NB4 (cell line): ENCODE results near the gene PLOD2.

ENCODE experiments used
- DNase-seq: peaks from one replicate; pipeline ENCODE4 v3.0.0; 2010; ENCODE audit warnings: low read depth
- H3K4me3 ChIP-seq: one replicate; pipeline ENCODE4 v1.5.1; 2011; ENCODE audit warnings: mild to moderate bottlenecking, low read depth, low read length, moderate library complexity
- MYC ChIP-seq: IDR thresholded peaks from 2 replicates; pipeline ENCODE4 v1.6.1; 2011; ENCODE audit warnings: low read depth, low read length
- POLR2A ChIP-seq: IDR thresholded peaks from 2 replicates; pipeline ENCODE4 v1.6.1; 2011; ENCODE audit warnings: mild to moderate bottlenecking; ENCODE audit not compliant: insufficient read length; ENCODE audit errors: extremely low read depth
- TF ChIP-seq, protein P1 (sequence below): IDR thresholded peaks from 2 replicates; pipeline ENCODE4 v1.6.1; 2011; ENCODE audit warnings: low read depth, low read length
- TF ChIP-seq, protein P2 (sequence below): IDR thresholded peaks from one replicate; pipeline ENCODE4 v1.5.1; 2012; ENCODE audit warnings: low read depth, low read length

The PLOD2 gene

DNA sequence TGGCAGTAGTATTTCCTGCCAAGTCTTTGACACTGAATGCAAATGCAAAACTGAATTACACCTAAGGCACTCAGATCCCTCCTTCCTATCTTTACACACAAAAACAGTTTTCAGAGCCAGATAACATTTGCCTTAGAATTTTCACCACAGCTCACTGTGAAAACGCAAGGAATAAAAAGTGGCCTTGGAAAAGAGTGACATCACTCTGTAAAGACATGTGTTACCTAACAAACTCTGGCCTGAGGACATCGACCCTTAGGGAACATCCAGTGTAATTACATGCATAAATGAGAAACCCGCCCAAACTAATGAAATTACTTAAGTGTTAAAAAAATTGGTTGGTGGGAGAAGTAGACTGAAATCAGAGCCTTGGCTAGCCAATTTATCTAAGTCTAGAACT lies 88.9 kb downstream of the PLOD2 start:
- H3K4me3 ChIP-seq = no peak overlapping the region
- TF ChIP-seq POLR2A (no peak), MYC (no peak)
- TF ChIP-seq, protein P1, sequence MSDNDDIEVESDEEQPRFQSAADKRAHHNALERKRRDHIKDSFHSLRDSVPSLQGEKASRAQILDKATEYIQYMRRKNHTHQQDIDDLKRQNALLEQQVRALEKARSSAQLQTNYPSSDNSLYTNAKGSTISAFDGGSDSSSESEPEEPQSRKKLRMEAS = no peak
- TF ChIP-seq, protein P2, sequence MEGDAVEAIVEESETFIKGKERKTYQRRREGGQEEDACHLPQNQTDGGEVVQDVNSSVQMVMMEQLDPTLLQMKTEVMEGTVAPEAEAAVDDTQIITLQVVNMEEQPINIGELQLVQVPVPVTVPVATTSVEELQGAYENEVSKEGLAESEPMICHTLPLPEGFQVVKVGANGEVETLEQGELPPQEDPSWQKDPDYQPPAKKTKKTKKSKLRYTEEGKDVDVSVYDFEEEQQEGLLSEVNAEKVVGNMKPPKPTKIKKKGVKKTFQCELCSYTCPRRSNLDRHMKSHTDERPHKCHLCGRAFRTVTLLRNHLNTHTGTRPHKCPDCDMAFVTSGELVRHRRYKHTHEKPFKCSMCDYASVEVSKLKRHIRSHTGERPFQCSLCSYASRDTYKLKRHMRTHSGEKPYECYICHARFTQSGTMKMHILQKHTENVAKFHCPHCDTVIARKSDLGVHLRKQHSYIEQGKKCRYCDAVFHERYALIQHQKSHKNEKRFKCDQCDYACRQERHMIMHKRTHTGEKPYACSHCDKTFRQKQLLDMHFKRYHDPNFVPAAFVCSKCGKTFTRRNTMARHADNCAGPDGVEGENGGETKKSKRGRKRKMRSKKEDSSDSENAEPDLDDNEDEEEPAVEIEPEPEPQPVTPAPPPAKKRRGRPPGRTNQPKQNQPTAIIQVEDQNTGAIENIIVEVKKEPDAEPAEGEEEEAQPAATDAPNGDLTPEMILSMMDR = no peak
- no peak for DNase-seq

DNA sequence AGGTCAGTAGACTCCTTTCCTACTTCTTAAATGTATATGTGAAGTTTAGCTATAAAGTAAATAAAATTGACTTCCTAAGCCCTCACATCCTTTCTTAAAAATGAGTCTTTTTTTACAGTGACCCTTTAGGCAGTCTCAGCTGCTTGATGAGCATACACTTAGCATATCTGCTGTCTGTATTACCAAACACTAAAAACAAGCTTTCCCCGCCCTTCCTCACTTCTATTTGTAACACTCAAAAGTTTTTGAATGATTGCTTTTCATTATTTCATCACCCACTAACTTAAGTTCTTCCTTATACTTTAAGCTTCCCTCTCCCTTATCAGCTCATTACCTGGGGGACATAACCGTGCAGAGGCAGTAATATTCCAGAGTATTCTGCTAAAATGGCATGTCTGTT lies 89.4 kb downstream of the PLOD2 start:
- H3K4me3 ChIP-seq = no peak overlapping the region
- no peak for TF ChIP-seq POLR2A
- no peak for TF ChIP-seq MYC
- TF ChIP-seq, protein P2 = no peak
- TF ChIP-seq, protein P1 = no peak
- DNase-seq = no peak

DNA sequence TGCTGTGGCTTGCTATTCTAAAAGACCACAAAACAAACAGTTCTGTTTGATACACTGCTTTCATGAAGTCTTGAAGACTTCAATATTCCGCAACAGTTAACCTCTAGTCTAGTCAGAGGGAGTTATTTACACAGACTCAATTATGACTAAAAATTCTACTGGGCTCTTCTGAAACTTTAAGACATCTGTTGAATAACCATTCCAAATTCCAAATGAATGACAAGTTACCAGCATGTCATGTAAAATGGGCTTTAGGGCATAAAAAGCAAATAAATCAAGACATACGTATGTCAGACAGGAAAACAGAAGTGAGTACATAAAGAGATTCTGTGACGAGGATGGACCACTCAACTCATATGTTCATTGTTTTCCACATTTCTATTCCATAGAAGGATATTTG lies 93.9 kb downstream of the PLOD2 start:
- TF ChIP-seq MYC = no peak
- TF ChIP-seq, protein P1 = no peak
- TF ChIP-seq, protein P2 = no peak
- no peak for DNase-seq

DNA sequence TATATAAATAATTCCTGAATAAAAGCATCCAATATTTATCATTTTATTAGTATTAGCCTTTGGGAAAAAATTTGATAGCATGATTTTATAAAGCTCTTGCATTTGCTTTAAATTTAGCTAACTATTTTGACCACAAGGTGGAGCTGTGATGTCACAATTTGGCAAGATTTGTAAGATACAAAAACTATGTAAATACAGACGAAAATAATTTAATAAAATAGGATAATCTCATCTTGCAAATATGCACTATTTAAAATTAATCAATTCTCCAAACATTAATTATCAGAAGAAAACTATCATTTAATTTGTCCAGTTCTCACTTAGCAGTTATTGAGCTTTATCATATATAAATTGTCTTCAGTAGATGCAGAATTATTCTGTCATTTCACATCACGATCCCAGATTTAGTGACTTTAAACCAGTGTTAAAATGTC lies 95.4 kb downstream of the PLOD2 start:
- H3K4me3 ChIP-seq = no peak overlapping the region
- TF ChIP-seq POLR2A = no peak
- no peak for TF ChIP-seq MYC
- TF ChIP-seq, protein P1 = no peak
- TF ChIP-seq, protein P2 = peak; percentile 48
- DNase-seq = peak; percentile 52

More for the DNA sequence above, 93.9 kb downstream of the PLOD2 start:
- no peak overlapping the region for H3K4me3 ChIP-seq

DNA sequence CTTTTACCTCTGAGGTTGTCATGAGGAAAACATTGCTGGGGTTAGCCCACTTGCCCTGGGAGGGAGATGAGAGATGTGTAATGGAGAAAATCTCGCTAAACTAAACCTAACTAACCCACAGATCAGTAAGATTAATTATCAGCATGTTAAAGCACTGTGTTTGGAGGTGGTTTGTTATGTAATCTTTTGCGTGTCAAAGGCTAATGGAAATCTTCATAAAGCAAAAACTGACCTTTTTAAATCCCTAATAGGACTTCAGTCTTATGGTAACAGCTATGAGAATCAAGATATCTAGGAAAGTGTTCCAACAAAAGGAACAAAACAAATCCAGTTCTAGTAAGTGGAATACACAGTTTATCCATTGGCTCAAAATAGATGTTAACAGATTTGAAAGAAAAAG lies 102.7 kb downstream of the PLOD2 start:
- TF ChIP-seq, protein P2 = no peak
- no peak for TF ChIP-seq MYC
- TF ChIP-seq, protein P1 = no peak
- no peak overlapping the region for H3K4me3 ChIP-seq
- DNase-seq = no peak
